PFSK-1 (cell line): ENCODE measurements around the gene NGRN.

Experiments
- FOXP2 ChIP-seq: optimal IDR thresholded peaks from 2 replicates; pipeline ENCODE3; 2011; ENCODE audit warnings: borderline replicate concordance, control low read depth, inconsistent platforms; ENCODE audit not compliant: insufficient read depth; ENCODE audit errors: extremely low read length, extremely low read depth
- POLR2AphosphoS5 ChIP-seq: IDR thresholded peaks from 2 replicates; pipeline ENCODE4 v1.6.1; 2012; ENCODE audit warnings: low read depth, mild to moderate bottlenecking, control low read depth, low read length, moderate library complexity
- REST ChIP-seq, 2 experiments: IDR thresholded peaks; 2 replicates each; pipeline versions ENCODE4 v1.6.1 to v1.8.0; 2011 to 2012; ENCODE audit warnings: low read depth in 2 of 2, low read length in 2 of 2, control low read depth in 1 of 2, inconsistent platforms in 1 of 2, mild to moderate bottlenecking in 1 of 2, moderate library complexity in 1 of 2; ENCODE audit not compliant: insufficient read depth in 1 of 2
- SIN3A ChIP-seq: IDR thresholded peaks from 2 replicates; pipeline ENCODE4 v1.6.1; 2012; ENCODE audit warnings: mild to moderate bottlenecking, low read length, moderate library complexity, borderline replicate concordance; ENCODE audit not compliant: insufficient read depth
- TAF1 ChIP-seq: IDR thresholded peaks from 2 replicates; pipeline ENCODE4 v1.6.1; 2012; ENCODE audit warnings: low read length, control low read depth, borderline replicate concordance; ENCODE audit not compliant: insufficient read depth

NGRN gene

GRCh38 chr15:90227816-90228772, 37.4 kb upstream of the NGRN start:
- peak; percentile 4; the same call in 1 of the 2 replicates for TF ChIP-seq POLR2AphosphoS5
- no peak for TF ChIP-seq SIN3A
- TF ChIP-seq FOXP2 = no peak
- TF ChIP-seq REST (IDR thresholded peaks at IDR 0.05; ENCODE audit: insufficient read depth in 1 of 2, low read depth in 2 of 2, low read length in 2 of 2) = no peak

- TF ChIP-seq SIN3A = no peak
- TF ChIP-seq TAF1 = no peak
- TF ChIP-seq POLR2AphosphoS5 = no peak
- no peak for TF ChIP-seq REST (IDR thresholded peaks at IDR 0.05; ENCODE audit: insufficient read depth in 1 of 2, low read depth in 2 of 2, low read length in 2 of 2)
- no peak for TF ChIP-seq FOXP2
Observed at GRCh38 chr15:90228960-90229359, 36.5 kb upstream of the NGRN start.

GRCh38 chr15:90230071-90230494, 35.4 kb upstream of the NGRN start:
- TF ChIP-seq TAF1 (no peak), POLR2AphosphoS5 (no peak), FOXP2 (no peak)

GRCh38 chr15:90230610-90231009, 34.9 kb upstream of the NGRN start:
- TF ChIP-seq POLR2AphosphoS5 = no peak
- TF ChIP-seq FOXP2 = no peak
- no peak for TF ChIP-seq TAF1
- TF ChIP-seq REST (IDR thresholded peaks at IDR 0.05; ENCODE audit: insufficient read depth in 1 of 2, low read depth in 2 of 2, low read length in 2 of 2) = no peak
- TF ChIP-seq SIN3A = no peak

- TF ChIP-seq FOXP2 (no peak), TAF1 (no peak), REST (IDR thresholded peaks at IDR 0.05; ENCODE audit: insufficient read depth in 1 of 2, low read depth in 2 of 2, low read length in 2 of 2) (no peak), POLR2AphosphoS5 (no peak), SIN3A (no peak)
Observed at GRCh38 chr15:90231028-90232017, 34.1 kb upstream of the NGRN start.
